Prostate gland (tissue), 2 donors: ENCODE results near the gene MYH7B. TPM values are rescaled to one million over a fixed set of nuclear protein-coding genes. Genes with fewer than 3 reads are reported as not detected.

Experiments used
- DNase-seq: peaks from one replicate; pipeline ENCODE4 v3.0.0-alpha.2; 2019; ENCODE audit warnings: low spot score
- H3K27ac ChIP-seq, 2 donors: fragments of 200-600 bp; sonication (generic); 2 replicates each; pipeline ENCODE4 v1.5.1; 2017 to 2019
- H3K27me3 ChIP-seq: fragments of 200-600 bp; sonication (generic); replicated peaks from 2 replicates; pipeline ENCODE4 v1.5.1; 2019; ENCODE audit not compliant: insufficient read depth
- H3K36me3 ChIP-seq, 2 donors: fragments of 200-600 bp; sonication (generic); 1 replicate in 1 of 2; 2 replicates in 1 of 2; pipeline versions ENCODE4 v1.5.1 to v1.8.1; 2017 to 2019
- H3K4me1 ChIP-seq: fragments of 200-600 bp; sonication (generic); replicated peaks from 2 replicates; pipeline ENCODE4 v1.5.1; 2019
- H3K4me3 ChIP-seq, 2 donors: fragments of 200-600 bp; sonication (generic); 2 replicates each; pipeline ENCODE4 v1.5.1; 2017 to 2019
- H3K9me3 ChIP-seq: fragments of 200-600 bp; sonication (generic); 2 replicates; pipeline ENCODE4 v1.5.1; 2017
- POLR2A ChIP-seq: fragments of 450-650 bp; IDR thresholded peaks from one replicate; pipeline ENCODE4 v1.6.1; 2016; ENCODE audit warnings: antibody characterized with exemption, mild to moderate bottlenecking
- POLR2AphosphoS5 ChIP-seq: sonication (generic); formaldehyde crosslinking; IDR thresholded peaks from one replicate; pipeline ENCODE4 v1.6.1; 2017; ENCODE audit warnings: antibody characterized with exemption
- WGBS: methylation state at CpG from one replicate; pipeline ENCODE4 v1.1.5; 2018; 5-methylcytosine and 5-hydroxymethylcytosine counted together
- intact Hi-C: fragments of 100-400 bp; cut with DNase I; formaldehyde crosslinking; loops from one replicate; pipeline ENCODE4 v1.14.2; 2022
- total RNA-seq, 2 donors: library from RNA; depleted of rRNA; stranded (reverse); fragments of >200 nt; gene quantifications; one replicate each; pipeline ENCODE4 v1.1.0, GENCODE V29; 2016
- TF ChIP-seq, protein P1 (sequence below), 4 experiments: fragments of 200-600 bp in 2 of 4; fragments of 450-650 bp in 2 of 4; sonication (generic) in 2 of 4; IDR thresholded peaks; 1 replicate in 3 of 4; 2 replicates in 1 of 4; pipeline ENCODE4 v1.5.1; 2016 to 2019; ENCODE audit warnings: antibody characterized with exemption in 4 of 4, mild to moderate bottlenecking in 2 of 4, moderate library complexity in 2 of 4

The MYH7B gene
- total RNA-seq, 2 donors from 2014 or later = 0.27 to 11.5 TPM

DNA sequence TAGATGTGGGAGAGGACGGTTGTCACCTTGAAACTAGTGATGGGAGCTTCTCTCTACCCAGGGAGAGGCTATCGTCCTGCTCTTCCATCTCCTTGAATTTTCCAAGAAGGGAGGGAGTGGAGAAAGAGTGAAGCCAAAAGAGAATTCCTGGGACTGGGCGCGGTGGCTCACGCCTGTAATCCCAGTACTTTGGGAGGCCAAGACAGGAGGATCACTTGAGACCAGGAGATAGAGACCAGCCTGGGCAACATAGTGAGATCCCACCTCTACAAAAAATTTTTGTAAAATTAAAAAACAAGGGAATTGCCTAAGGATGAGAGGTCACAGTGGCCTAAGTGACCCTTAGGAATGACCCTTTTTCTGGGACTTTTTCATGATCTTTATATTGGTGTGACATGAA lies 8.8 kb downstream of the MYH7B start:
- Histone ChIP-seq H3K36me3 (no peaks in the 10 kb centered on the region), H3K27me3 (no peaks in the 10 kb centered on the region), H3K4me3 (no peak overlapping the region), H3K4me1 (no peaks in the 10 kb centered on the region), H3K9me3 (no peaks in the 10 kb centered on the region), H3K27ac (no peak overlapping the region)
- intact Hi-C loops = no loop called here
- DNase-seq = no peak
- 95% methylated on average over 5 of the region's 5 CpGs for WGBS
- TF ChIP-seq POLR2A (no peak), POLR2AphosphoS5 (no peak)
- TF ChIP-seq, protein P1, sequence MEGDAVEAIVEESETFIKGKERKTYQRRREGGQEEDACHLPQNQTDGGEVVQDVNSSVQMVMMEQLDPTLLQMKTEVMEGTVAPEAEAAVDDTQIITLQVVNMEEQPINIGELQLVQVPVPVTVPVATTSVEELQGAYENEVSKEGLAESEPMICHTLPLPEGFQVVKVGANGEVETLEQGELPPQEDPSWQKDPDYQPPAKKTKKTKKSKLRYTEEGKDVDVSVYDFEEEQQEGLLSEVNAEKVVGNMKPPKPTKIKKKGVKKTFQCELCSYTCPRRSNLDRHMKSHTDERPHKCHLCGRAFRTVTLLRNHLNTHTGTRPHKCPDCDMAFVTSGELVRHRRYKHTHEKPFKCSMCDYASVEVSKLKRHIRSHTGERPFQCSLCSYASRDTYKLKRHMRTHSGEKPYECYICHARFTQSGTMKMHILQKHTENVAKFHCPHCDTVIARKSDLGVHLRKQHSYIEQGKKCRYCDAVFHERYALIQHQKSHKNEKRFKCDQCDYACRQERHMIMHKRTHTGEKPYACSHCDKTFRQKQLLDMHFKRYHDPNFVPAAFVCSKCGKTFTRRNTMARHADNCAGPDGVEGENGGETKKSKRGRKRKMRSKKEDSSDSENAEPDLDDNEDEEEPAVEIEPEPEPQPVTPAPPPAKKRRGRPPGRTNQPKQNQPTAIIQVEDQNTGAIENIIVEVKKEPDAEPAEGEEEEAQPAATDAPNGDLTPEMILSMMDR (IDR thresholded peaks at IDR 0.05) = no peak

DNA sequence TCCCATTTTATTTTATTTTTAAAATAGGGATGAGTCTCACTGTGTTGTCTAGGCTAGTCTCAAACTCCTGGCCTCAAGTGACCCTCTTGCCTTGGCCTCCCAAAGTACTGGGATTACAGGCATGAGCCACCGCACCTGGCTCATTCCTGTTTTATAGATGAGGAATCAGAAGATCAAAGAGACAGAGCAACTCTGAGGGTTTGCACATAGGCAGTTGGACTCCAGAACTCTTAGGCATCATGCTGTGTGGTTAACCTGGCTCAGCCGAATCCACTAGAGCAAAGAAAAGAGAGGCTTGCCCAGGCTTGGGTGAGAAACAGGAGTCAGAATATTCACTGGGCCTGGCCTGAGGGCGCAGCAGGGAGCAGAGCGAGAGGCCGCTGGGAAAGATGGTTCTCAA lies 9.4 kb downstream of the MYH7B start:
- intact Hi-C loops = no loop called here
- no peak for DNase-seq
- H3K27me3 ChIP-seq = no peaks in the 10 kb centered on the region
- TF ChIP-seq, protein P1 (IDR thresholded peaks at IDR 0.05) = no peak
- TF ChIP-seq POLR2AphosphoS5 (no peak), POLR2A (no peak)
- WGBS = 86% methylated on average over 5 of the region's 5 CpGs
- H3K4me3 ChIP-seq = no peak overlapping the region
- no peaks in the 10 kb centered on the region for H3K4me1 ChIP-seq
- H3K27ac ChIP-seq = no peak overlapping the region
- H3K36me3 ChIP-seq = no peaks in the 10 kb centered on the region
- no peaks in the 10 kb centered on the region for H3K9me3 ChIP-seq

DNA sequence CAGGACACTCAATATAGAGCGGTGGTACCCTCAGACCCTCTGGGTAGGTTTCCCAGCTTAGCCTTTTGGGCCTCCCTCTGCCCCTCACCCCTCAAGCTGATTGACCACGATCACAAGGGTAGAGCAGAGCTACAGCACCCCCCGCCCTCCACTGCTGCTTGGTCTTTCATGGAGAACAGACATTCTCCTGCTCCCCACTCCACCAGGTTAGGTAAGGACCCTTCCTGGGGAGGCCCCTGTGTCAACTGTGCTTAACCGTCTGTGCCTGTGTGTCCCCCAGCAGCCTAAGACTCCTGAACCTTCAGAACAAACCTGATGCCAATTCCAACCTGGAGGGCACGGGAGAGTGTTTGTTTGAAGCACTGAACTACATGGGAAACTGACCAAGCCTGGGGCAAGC lies 11.8 kb downstream of the MYH7B start:
- H3K4me1 ChIP-seq = no peaks in the 10 kb centered on the region
- DNase-seq = no peak
- H3K27ac ChIP-seq = no peak overlapping the region
- no peaks in the 10 kb centered on the region for H3K27me3 ChIP-seq
- H3K9me3 ChIP-seq = no peaks in the 10 kb centered on the region
- 92% methylated on average over 5 of the region's 5 CpGs for WGBS
- H3K36me3 ChIP-seq = no peaks in the 10 kb centered on the region
- TF ChIP-seq POLR2A (no peak), POLR2AphosphoS5 (no peak)
- TF ChIP-seq, protein P1 (IDR thresholded peaks at IDR 0.05) = no peak
- intact Hi-C loops = no loop called here
- H3K4me3 ChIP-seq = no peak overlapping the region

DNA sequence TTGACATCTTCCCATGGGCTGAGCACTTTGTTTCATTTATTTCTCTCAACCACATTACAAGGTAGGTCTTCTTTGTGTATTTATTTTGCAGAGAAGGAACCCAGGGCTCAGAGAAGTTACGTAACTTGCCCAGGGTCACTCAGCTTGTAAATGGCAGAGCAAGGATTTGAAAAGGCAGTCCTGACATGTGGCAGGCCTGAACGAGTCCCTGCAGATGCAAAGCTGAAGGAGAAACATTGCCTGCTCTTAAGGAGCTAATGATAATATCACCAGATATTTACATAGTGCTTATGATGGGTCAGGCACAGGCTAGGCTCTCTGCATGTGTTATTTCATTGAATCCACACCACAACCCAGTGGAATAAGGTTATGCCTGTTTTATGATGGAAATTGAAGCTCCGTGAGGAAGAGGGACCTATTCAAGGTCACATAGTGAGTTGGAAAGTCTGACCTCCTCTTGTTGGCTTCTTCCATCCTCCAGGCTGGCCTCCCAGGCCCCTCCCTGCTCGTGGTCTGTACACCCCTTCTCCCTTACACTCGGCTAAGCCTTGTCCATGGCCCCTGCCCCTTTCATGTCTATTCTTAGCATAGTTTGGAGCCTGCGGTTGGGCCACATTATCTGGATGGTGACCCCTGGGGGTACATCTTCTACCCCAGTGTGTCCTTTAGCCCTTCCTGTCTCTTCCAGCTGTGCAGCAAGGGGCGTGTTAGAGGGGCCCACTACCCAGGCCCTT lies 12.5 kb downstream of the MYH7B start:
- intact Hi-C loops = no loop called here
- TF ChIP-seq POLR2A (no peak), POLR2AphosphoS5 (no peak)
- TF ChIP-seq, protein P1 (IDR thresholded peaks at IDR 0.05) = no peak
- DNase-seq = no peak
- Histone ChIP-seq H3K4me3 (no peak overlapping the region), H3K4me1 (no peaks in the 10 kb centered on the region), H3K27me3 (no peaks in the 10 kb centered on the region), H3K36me3 (no peaks in the 10 kb centered on the region), H3K27ac (no peak overlapping the region), H3K9me3 (no peaks in the 10 kb centered on the region)
- 75% methylated on average over 7 of the region's 7 CpGs for WGBS

DNA sequence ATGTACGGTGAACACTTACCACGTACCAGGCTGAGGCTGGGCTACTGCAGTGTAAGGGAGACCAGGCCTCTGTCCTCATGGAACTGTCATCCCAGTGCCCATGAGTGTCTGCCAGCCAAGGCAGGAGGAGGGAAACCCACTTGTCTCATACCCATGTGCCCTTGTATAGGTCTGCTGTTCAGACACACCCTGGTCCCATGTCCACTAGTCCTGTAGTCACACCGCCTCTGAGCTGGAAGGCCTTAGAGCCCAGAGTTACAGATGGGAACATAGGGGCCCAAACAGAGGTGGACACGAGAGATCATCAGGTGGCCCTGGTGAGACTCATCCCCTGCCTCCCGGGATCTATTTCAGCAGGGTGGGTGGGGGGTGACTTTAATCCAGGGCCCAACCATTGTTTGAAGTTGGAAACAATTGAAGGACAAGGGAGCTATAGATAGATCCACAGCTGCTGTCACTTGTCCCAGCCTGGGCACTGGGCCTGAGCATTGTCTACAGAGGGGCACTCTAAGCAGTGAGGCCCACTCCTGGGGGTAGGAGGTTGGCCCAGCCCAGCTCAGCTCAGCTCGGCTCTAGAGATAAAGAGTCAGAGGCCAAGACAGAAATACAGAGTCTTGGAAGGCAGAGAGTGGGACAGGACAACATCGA lies 14.6 kb downstream of the MYH7B start:
- whole genome bisulfite sequencing = 91% methylated on average over 7 of the region's 7 CpGs
- no peaks in the 10 kb centered on the region for H3K4me1 ChIP-seq
- H3K27me3 ChIP-seq = no peaks in the 10 kb centered on the region
- no peak overlapping the region for H3K4me3 ChIP-seq
- TF ChIP-seq, protein P1 (IDR thresholded peaks at IDR 0.05) = no peak
- TF ChIP-seq POLR2AphosphoS5 = no peak
- DNase-seq = no peak
- H3K9me3 ChIP-seq = no peaks in the 10 kb centered on the region
- H3K27ac ChIP-seq = no peak overlapping the region
- intact Hi-C loops = no loop called here
- no peaks in the 10 kb centered on the region for H3K36me3 ChIP-seq
